Lung (tissue), 12 donors: Measurements from ENCODE around the gene PRPH2. TPM values are rescaled to one million over a fixed set of nuclear protein-coding genes. Genes with fewer than 3 reads are reported as not detected.

Source experiments
- ATAC-seq: fragments of 200-7000 bp; cut with Tn5 transposase; one replicate; pipeline ENCODE4 v1.9.1; 2020; ENCODE audit warnings: moderate number of reproducible peaks; ENCODE audit not compliant: insufficient read depth, low FRiP score
- DNase-seq, 3 donors: peaks; one replicate each; pipeline ENCODE4 v3.0.0-alpha.2; 2013 to 2017
- H3K27ac ChIP-seq, 2 donors: one replicate each; pipeline ENCODE4 v1.5.1; 2013; ENCODE audit warnings: mild to moderate bottlenecking in 2 of 2, moderate library complexity in 2 of 2, control low read depth in 1 of 2, inconsistent platforms in 1 of 2, low read depth in 1 of 2, low read length in 1 of 2
- H3K27me3 ChIP-seq, 3 donors: one replicate each; pipeline ENCODE4 v1.5.1; 2013; ENCODE audit warnings: low read length in 2 of 3; ENCODE audit not compliant: control insufficient read depth in 3 of 3, insufficient read depth in 3 of 3
- H3K36me3 ChIP-seq, 4 donors: one replicate each; pipeline ENCODE4 v1.5.1; 2013; ENCODE audit warnings: low read length in 4 of 4, mild to moderate bottlenecking in 1 of 4, moderate library complexity in 1 of 4; ENCODE audit not compliant: control insufficient read depth in 4 of 4, insufficient read depth in 4 of 4
- H3K4me1 ChIP-seq, 5 donors: one replicate each; pipeline ENCODE4 v1.5.1; 2013; ENCODE audit warnings: low read length in 5 of 5, mild to moderate bottlenecking in 2 of 5, moderate library complexity in 1 of 5; ENCODE audit not compliant: control insufficient read depth in 5 of 5, insufficient read depth in 5 of 5
- H3K4me3 ChIP-seq: one replicate; pipeline ENCODE4 v1.5.1; 2013; ENCODE audit warnings: mild to moderate bottlenecking, control low read depth, moderate library complexity
- H3K9ac ChIP-seq, 2 donors: one replicate each; pipeline ENCODE4 v1.5.1; 2013; ENCODE audit warnings: low read length in 2 of 2, control low read depth in 1 of 2; ENCODE audit not compliant: insufficient read depth in 1 of 2
- H3K9me3 ChIP-seq, 4 donors: one replicate each; pipeline ENCODE4 v1.5.1; 2013; ENCODE audit warnings: low read length in 3 of 4, mild to moderate bottlenecking in 1 of 4, moderate library complexity in 1 of 4; ENCODE audit not compliant: control insufficient read depth in 4 of 4, insufficient read depth in 3 of 4
- CTCF ChIP-seq: IDR thresholded peaks from 2 replicates; pipeline ENCODE4 v1.5.1; 2012; ENCODE audit warnings: mild to moderate bottlenecking; ENCODE audit errors: control extremely low read depth, extremely low read depth
- WGBS, 2 donors: extraction: QIAGEN DNeasy Blood & Tissue Kit; methylation state at CpG; one replicate each; pipeline ENCODE4 v1.1.7; 2013; 5-methylcytosine and 5-hydroxymethylcytosine counted together
- polyA plus RNA-seq, 2 donors: library from polyadenylated mRNA; stranded (reverse); fragments of 200-250 nt; gene quantifications; one replicate each; pipeline ENCODE4 v1.2.1, GENCODE V29; 2013
- total RNA-seq, 2 donors: library from RNA; depleted of rRNA in 1 of 2; stranded (reverse); fragments of >200 nt in 1 of 2; gene quantifications; one replicate each; pipeline ENCODE4 v1.2.1, GENCODE V29; 2014 to 2021
- donor health status: control.
- donor health status: control.
- donor health status: Bipolar disorder and iron deficiency.
- donor health status: healthy.
- donor health status: DM: yes; HTN: yes; CAD: no.

PRPH2 gene
- total and polyA plus RNA-seq, 4 donors, result 0.31 to 2.6 (median 1.1) TPM

GRCh38 chr6:42709871-42710270, 12.5 kb downstream of the PRPH2 start:
- TF ChIP-seq CTCF, result no peak
- Histone ChIP-seq H3K4me1 (peaks cover 0 to 4% (median 0%) of the 10 kb centered on the region in 5 donors), H3K27me3 (no peaks in the 10 kb centered on the region), H3K27ac (no peak overlapping the region), H3K9ac (no peak overlapping the region), H3K9me3 (peaks cover 0 to 3% (median 0%) of the 10 kb centered on the region in 4 donors), H3K36me3 (no peaks in the 10 kb centered on the region), H3K4me3 (no peak overlapping the region)
- WGBS, 2 donors, result 91 to 94% methylated on average over 6 of the region's 6 CpGs
- DNase-seq (no peak), ATAC-seq (no peak)

GRCh38 chr6:42708096-42708495, 14.3 kb downstream of the PRPH2 start:
- DNase-seq, result no peak

GRCh38 chr6:42707595-42707994, 14.8 kb downstream of the PRPH2 start:
- Histone ChIP-seq H3K4me1 (peaks cover 0 to 4% (median 0%) of the 10 kb centered on the region in 5 donors), H3K27ac (no peak overlapping the region), H3K4me3 (no peak overlapping the region), H3K9me3 (peaks cover 0 to 3% (median 0%) of the 10 kb centered on the region in 4 donors), H3K36me3 (no peaks in the 10 kb centered on the region), H3K9ac (no peak overlapping the region), H3K27me3 (no peaks in the 10 kb centered on the region)
- TF ChIP-seq CTCF, result no peak
- WGBS, 2 donors, result 94 to 95% methylated on average over 7 of the region's 7 CpGs
- ATAC-seq (no peak), DNase-seq (no peak)

More at GRCh38 chr6:42708096-42708495, 14.3 kb downstream of the PRPH2 start:
- Histone ChIP-seq H3K4me3 (no peak overlapping the region), H3K27me3 (no peaks in the 10 kb centered on the region), H3K36me3 (no peaks in the 10 kb centered on the region), H3K27ac (no peak overlapping the region), H3K4me1 (peaks cover 0 to 4% (median 0%) of the 10 kb centered on the region in 5 donors), H3K9me3 (peaks cover 0 to 3% (median 0%) of the 10 kb centered on the region in 4 donors), H3K9ac (no peak overlapping the region)
- no peak for ATAC-seq
- TF ChIP-seq CTCF, result no peak
- 94 to 96% methylated on average over 11 of the region's 11 CpGs for WGBS, 2 donors

GRCh38 chr6:42704937-42705374, 17.4 kb downstream of the PRPH2 start:
- ATAC-seq (no peak), DNase-seq (no peak)
- no peak for TF ChIP-seq CTCF
- 81 to 85% methylated on average over 4 of the region's 4 CpGs for WGBS, 2 donors
- Histone ChIP-seq H3K27ac (no peak overlapping the region), H3K4me3 (no peak overlapping the region), H3K9me3 (no peaks in the 10 kb centered on the region), H3K9ac (no peak overlapping the region), H3K27me3 (no peaks in the 10 kb centered on the region), H3K4me1 (peaks cover 0 to 2% (median 0%) of the 10 kb centered on the region in 5 donors), H3K36me3 (no peaks in the 10 kb centered on the region)
